ENCODE data around the gene PFKFB1. TPM values are rescaled to one million over a fixed set of nuclear protein-coding genes. Genes with fewer than 3 reads are reported as not detected.

PFKFB1 gene
- total RNA-seq, 1 experiment from 2014 or later: 0.31 TPM

DNA sequence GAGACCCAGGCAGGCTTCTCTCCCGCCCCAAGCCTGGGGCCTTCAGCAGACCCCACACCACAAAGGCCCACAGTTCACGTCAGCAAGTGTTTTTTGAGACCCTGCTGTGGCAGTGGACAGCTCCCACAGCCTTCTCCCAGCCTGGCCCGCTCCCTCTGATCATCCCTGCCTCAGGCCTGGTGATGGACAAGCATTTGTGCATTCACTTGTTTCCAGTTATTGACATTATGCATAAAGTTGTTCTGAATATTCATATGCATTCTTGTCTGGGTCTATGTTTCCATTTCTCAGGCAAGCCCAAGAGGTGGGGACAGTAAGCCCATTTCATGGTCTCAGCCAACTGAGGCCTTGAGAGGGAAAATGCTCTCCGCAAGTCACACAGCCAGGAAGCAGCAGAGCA, 58.7 kb downstream of the PFKFB1 start:
- no peaks in the 10 kb centered on the region for H3K27me3 Mint-ChIP-seq (ENCODE audit: unreplicated experiment)
- H3K4me3 Mint-ChIP-seq (ENCODE audit: low read depth, unreplicated experiment): no peak overlapping the region
- CTCF ChIA-PET: no interaction called here
- no peak overlapping the region for H3K27ac Mint-ChIP-seq (ENCODE audit: unreplicated experiment)
- no peaks in the 10 kb centered on the region for H3K9me3 Mint-ChIP-seq (ENCODE audit: low read depth, unreplicated experiment)
- TF ChIP-seq, protein P1, sequence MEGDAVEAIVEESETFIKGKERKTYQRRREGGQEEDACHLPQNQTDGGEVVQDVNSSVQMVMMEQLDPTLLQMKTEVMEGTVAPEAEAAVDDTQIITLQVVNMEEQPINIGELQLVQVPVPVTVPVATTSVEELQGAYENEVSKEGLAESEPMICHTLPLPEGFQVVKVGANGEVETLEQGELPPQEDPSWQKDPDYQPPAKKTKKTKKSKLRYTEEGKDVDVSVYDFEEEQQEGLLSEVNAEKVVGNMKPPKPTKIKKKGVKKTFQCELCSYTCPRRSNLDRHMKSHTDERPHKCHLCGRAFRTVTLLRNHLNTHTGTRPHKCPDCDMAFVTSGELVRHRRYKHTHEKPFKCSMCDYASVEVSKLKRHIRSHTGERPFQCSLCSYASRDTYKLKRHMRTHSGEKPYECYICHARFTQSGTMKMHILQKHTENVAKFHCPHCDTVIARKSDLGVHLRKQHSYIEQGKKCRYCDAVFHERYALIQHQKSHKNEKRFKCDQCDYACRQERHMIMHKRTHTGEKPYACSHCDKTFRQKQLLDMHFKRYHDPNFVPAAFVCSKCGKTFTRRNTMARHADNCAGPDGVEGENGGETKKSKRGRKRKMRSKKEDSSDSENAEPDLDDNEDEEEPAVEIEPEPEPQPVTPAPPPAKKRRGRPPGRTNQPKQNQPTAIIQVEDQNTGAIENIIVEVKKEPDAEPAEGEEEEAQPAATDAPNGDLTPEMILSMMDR (IDR thresholded peaks at IDR 0.05; ENCODE audit: unreplicated experiment): no peak
- H3K36me3 Mint-ChIP-seq (ENCODE audit: insufficient read depth, unreplicated experiment): no peaks in the 10 kb centered on the region
- BruUV-seq (replicated peaks): no TSS peak
- no peak for DNase-seq
- intact Hi-C loops (cut with micrococcal nuclease; ENCODE audit: unreplicated experiment): no loop called here
- no peaks in the 10 kb centered on the region for H3K4me1 Mint-ChIP-seq (ENCODE audit: low read depth, unreplicated experiment)

DNA sequence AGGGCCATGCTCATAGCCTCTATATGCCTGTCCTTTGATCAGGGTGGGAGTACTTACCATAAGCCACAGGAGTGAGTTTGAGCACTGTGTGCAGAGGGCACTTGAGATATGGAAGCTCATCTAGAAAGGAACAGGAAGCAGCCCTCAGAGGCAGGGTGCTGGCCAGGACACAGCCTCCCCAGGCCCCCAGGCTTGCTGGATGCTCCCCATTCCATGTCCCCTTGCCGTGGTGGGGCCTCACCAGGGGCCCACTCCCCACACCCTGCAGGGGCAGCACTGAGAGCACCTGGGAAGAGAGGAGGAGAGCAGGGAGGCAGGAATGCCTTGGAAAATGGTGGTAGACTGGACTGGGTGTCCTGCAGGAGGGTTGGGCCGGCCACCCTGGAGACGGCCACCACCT, 59.1 kb downstream of the PFKFB1 start:
- Mint-ChIP-seq H3K36me3 (ENCODE audit: insufficient read depth, unreplicated experiment) (no peaks in the 10 kb centered on the region), H3K9me3 (ENCODE audit: low read depth, unreplicated experiment) (no peaks in the 10 kb centered on the region), H3K27me3 (ENCODE audit: unreplicated experiment) (no peaks in the 10 kb centered on the region), H3K4me3 (ENCODE audit: low read depth, unreplicated experiment) (no peak overlapping the region), H3K4me1 (ENCODE audit: low read depth, unreplicated experiment) (no peaks in the 10 kb centered on the region), H3K27ac (ENCODE audit: unreplicated experiment) (no peak overlapping the region)
- TF ChIP-seq, protein P1 (IDR thresholded peaks at IDR 0.05; ENCODE audit: unreplicated experiment): no peak
- intact Hi-C loops (cut with micrococcal nuclease; ENCODE audit: unreplicated experiment): no loop called here
- CTCF ChIA-PET: no interaction called here
- no TSS peak for BruUV-seq (replicated peaks)
- DNase-seq: no peak

DNA sequence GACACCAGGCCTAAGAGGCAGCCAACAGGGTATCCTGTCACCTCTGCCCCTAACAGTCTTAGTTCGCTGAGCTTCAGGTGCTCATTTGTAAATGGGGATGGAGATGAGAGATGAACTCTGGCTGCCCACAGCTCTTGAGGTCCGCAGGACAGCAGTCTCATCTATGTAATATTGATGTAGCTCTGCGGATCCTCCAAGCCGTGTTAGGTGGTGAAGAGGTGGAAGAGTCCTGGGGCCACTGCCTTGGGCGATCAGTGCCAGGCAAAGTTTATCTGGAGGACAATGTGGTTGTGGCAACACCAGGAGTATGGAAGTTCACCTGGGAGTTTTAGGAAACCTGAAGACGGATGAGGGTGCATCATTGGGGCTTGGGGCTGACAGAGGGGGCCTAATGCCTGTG, 59.9 kb downstream of the PFKFB1 start:
- no TSS peak for BruUV-seq (replicated peaks)
- Mint-ChIP-seq H3K4me1 (ENCODE audit: low read depth, unreplicated experiment) (no peaks in the 10 kb centered on the region), H3K9me3 (ENCODE audit: low read depth, unreplicated experiment) (no peaks in the 10 kb centered on the region), H3K27ac (ENCODE audit: unreplicated experiment) (no peak overlapping the region), H3K27me3 (ENCODE audit: unreplicated experiment) (no peaks in the 10 kb centered on the region), H3K36me3 (ENCODE audit: insufficient read depth, unreplicated experiment) (no peaks in the 10 kb centered on the region), H3K4me3 (ENCODE audit: low read depth, unreplicated experiment) (no peak overlapping the region)
- intact Hi-C loops (cut with micrococcal nuclease; ENCODE audit: unreplicated experiment): no loop called here
- TF ChIP-seq, protein P1 (IDR thresholded peaks at IDR 0.05; ENCODE audit: unreplicated experiment): no peak
- CTCF ChIA-PET: no interaction called here
- DNase-seq: no peak

DNA sequence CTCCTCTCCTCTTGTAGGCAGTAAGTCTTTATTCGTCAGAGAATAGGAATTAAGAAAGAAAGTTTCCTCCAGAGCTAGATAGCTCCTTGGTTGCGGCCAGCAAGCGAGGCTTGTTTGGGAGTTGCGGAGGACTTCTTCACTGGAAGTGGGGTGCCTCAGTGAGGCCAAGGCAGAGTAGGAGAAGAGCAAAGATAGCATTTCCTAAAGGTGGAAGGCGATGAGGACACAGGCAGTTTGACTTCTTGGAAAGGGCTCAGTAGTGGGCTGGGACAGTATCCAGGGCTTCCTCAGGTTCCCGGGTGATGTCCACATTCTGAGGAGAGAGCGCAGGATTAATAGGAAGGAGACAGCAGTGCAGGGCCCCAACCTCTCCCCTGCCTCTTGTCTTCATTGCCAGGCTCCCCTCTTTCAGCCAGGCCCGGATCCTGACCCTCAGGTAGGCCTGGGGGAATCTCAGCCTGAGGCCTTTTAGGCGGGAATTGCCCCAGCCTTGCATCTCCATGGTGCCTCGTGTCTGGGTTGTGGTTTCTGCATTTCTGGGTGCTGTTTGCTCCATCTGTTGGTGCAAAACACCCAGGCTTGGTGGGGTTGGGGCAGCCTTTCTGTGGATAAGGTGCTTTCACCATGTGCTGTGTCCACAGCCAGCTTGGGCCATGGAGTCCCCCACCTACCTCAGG, 60.7 kb downstream of the PFKFB1 start:
- intact Hi-C loops (cut with micrococcal nuclease; ENCODE audit: unreplicated experiment): no loop called here
- Mint-ChIP-seq H3K27ac (ENCODE audit: unreplicated experiment) (no peak overlapping the region), H3K36me3 (ENCODE audit: insufficient read depth, unreplicated experiment) (no peaks in the 10 kb centered on the region), H3K27me3 (ENCODE audit: unreplicated experiment) (no peaks in the 10 kb centered on the region), H3K4me1 (ENCODE audit: low read depth, unreplicated experiment) (no peaks in the 10 kb centered on the region), H3K4me3 (ENCODE audit: low read depth, unreplicated experiment) (no peak overlapping the region), H3K9me3 (ENCODE audit: low read depth, unreplicated experiment) (no peaks in the 10 kb centered on the region)
- DNase-seq: no peak
- CTCF ChIA-PET: interaction anchor here (0.5 kb wide), 1 partner anchor 301 kb away, joined by 5 read pairs; no protein-coding TSS in a partner anchor
- no TSS peak for BruUV-seq (replicated peaks)
- TF ChIP-seq, protein P1 (IDR thresholded peaks at IDR 0.05; ENCODE audit: unreplicated experiment): no peak

Data from Calu3 (cell line).